Neuronal stem cell (in vitro differentiated cells): Measurements from ENCODE around the gene OR10A2. TPM values are rescaled to one million over a fixed set of nuclear protein-coding genes. Genes with fewer than 3 reads are reported as not detected.

Experiments used
- DNase-seq: peaks from one replicate; pipeline ENCODE4 v3.0.0-alpha.2; 2013; ENCODE audit warnings: low spot score
- H2AFZ ChIP-seq: one replicate; pipeline ENCODE4 v1.6.1; 2013; ENCODE audit warnings: mild to moderate bottlenecking, low read length, inconsistent platforms
- H2AK5ac ChIP-seq: 2 replicates; pipeline ENCODE4 v1.6.1; 2013; ENCODE audit warnings: low read depth, mild to moderate bottlenecking, inconsistent platforms, low read length, moderate library complexity, mixed read lengths
- H2BK120ac ChIP-seq: 2 replicates; pipeline ENCODE4 v1.6.1; 2013; ENCODE audit warnings: low read depth, mild to moderate bottlenecking, inconsistent platforms, low read length, moderate library complexity, mixed read lengths
- H2BK12ac ChIP-seq: one replicate; pipeline ENCODE4 v1.6.1; 2013; ENCODE audit warnings: low read length, inconsistent platforms
- H2BK15ac ChIP-seq: 2 replicates; pipeline ENCODE4 v1.6.1; 2013; ENCODE audit warnings: mild to moderate bottlenecking, low read length, inconsistent platforms, mixed read lengths
- H2BK5ac ChIP-seq: one replicate; pipeline ENCODE4 v1.6.1; 2013; ENCODE audit warnings: inconsistent platforms, mild to moderate bottlenecking, low read length, moderate library complexity
- H3K14ac ChIP-seq: one replicate; pipeline ENCODE4 v1.6.1; 2013; ENCODE audit warnings: low read length, inconsistent platforms
- H3K18ac ChIP-seq: 2 replicates; pipeline ENCODE4 v1.6.1; 2013; ENCODE audit warnings: low read length, inconsistent platforms
- H3K23ac ChIP-seq: 2 replicates; pipeline ENCODE4 v1.6.1; 2013; ENCODE audit warnings: low read depth, mild to moderate bottlenecking, mixed read lengths, low read length, inconsistent platforms; ENCODE audit not compliant: poor library complexity
- H3K27ac ChIP-seq: replicated peaks from 3 replicates; pipeline ENCODE4 v1.5.1; 2013; ENCODE audit warnings: low read length, inconsistent platforms
- H3K27me3 ChIP-seq, 3 experiments: 2 replicates each; pipeline ENCODE4 v1.6.1; 2013; ENCODE audit warnings: low read length in 3 of 3, mild to moderate bottlenecking in 2 of 3, inconsistent platforms in 1 of 3, low read depth in 1 of 3, mixed read lengths in 1 of 3, moderate library complexity in 1 of 3; ENCODE audit not compliant: control insufficient read depth in 3 of 3, insufficient read depth in 3 of 3
- H3K36me3 ChIP-seq, 2 donors: replicated peaks in 1 of 2; 2 replicates each; pipeline ENCODE4 v1.6.1; 2013; ENCODE audit warnings: low read length in 2 of 2; ENCODE audit not compliant: control insufficient read depth in 2 of 2, insufficient read depth in 2 of 2
- H3K4ac ChIP-seq: 2 replicates; pipeline ENCODE4 v1.6.1; 2013; ENCODE audit warnings: inconsistent platforms, mild to moderate bottlenecking, low read length, moderate library complexity
- H3K4me1 ChIP-seq, 2 donors: 1 replicate in 1 of 2; 2 replicates in 1 of 2; pipeline ENCODE4 v1.6.1; 2013; ENCODE audit warnings: low read length in 2 of 2, low read depth in 1 of 2; ENCODE audit not compliant: control insufficient read depth in 2 of 2, insufficient read depth in 1 of 2
- H3K4me2 ChIP-seq: one replicate; pipeline ENCODE4 v1.6.1; 2013; ENCODE audit warnings: mild to moderate bottlenecking, low read length, inconsistent platforms; ENCODE audit not compliant: insufficient read depth, poor library complexity, severe bottlenecking
- H3K4me3 ChIP-seq, 2 donors: 2 replicates each; pipeline ENCODE4 v1.5.1; 2013; ENCODE audit warnings: low read length in 2 of 2, mild to moderate bottlenecking in 2 of 2, inconsistent platforms in 1 of 2, moderate library complexity in 1 of 2
- H3K79me1 ChIP-seq: one replicate; pipeline ENCODE4 v1.6.1; 2013; ENCODE audit warnings: low read depth, mild to moderate bottlenecking, inconsistent platforms, low read length, moderate library complexity
- H3K9ac ChIP-seq: one replicate; pipeline ENCODE4 v1.6.1; 2013; ENCODE audit warnings: mild to moderate bottlenecking, low read depth, low read length, inconsistent platforms; ENCODE audit not compliant: poor library complexity
- H3K9me3 ChIP-seq, 2 donors: replicated peaks in 1 of 2; 2 replicates each; pipeline versions ENCODE3 to v1.6.1; 2013; ENCODE audit warnings: low read length in 2 of 2, mild to moderate bottlenecking in 2 of 2, inconsistent platforms in 1 of 2, low read depth in 1 of 2, mixed read lengths in 1 of 2, moderate library complexity in 1 of 2; ENCODE audit not compliant: control insufficient read depth in 2 of 2, insufficient read depth in 1 of 2
- H4K8ac ChIP-seq: one replicate; pipeline ENCODE4 v1.6.1; 2013; ENCODE audit warnings: low read depth, mild to moderate bottlenecking, inconsistent platforms, low read length, moderate library complexity
- H4K91ac ChIP-seq: one replicate; pipeline ENCODE4 v1.6.1; 2013; ENCODE audit warnings: low read length, low read depth, mild to moderate bottlenecking, inconsistent platforms; ENCODE audit not compliant: poor library complexity
- WGBS, 2 donors: extraction: QIAGEN DNeasy Blood & Tissue Kit; methylation state at CpG; one replicate each; pipeline ENCODE4 v1.1.7; 2013; ENCODE audit warnings: missing lambda C conversion rate in 2 of 2, mixed read lengths in 1 of 2; ENCODE audit not compliant: insufficient read length in 2 of 2, insufficient replicate concordance in 1 of 2; ENCODE audit errors: extremely low coverage in 2 of 2; 5-methylcytosine and 5-hydroxymethylcytosine counted together
- polyA plus RNA-seq, 2 experiments: library from polyadenylated mRNA; stranded (reverse); fragments of 200-250 nt; gene quantifications; one replicate each; pipeline ENCODE4 v1.2.3, GENCODE V29; 2013

The OR10A2 gene, protein sequence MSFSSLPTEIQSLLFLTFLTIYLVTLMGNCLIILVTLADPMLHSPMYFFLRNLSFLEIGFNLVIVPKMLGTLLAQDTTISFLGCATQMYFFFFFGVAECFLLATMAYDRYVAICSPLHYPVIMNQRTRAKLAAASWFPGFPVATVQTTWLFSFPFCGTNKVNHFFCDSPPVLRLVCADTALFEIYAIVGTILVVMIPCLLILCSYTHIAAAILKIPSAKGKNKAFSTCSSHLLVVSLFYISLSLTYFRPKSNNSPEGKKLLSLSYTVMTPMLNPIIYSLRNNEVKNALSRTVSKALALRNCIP
- not detected for polyA plus RNA-seq (2013, experiment 1 of 2)
- not detected for polyA plus RNA-seq (2013, experiment 2 of 2)

DNA sequence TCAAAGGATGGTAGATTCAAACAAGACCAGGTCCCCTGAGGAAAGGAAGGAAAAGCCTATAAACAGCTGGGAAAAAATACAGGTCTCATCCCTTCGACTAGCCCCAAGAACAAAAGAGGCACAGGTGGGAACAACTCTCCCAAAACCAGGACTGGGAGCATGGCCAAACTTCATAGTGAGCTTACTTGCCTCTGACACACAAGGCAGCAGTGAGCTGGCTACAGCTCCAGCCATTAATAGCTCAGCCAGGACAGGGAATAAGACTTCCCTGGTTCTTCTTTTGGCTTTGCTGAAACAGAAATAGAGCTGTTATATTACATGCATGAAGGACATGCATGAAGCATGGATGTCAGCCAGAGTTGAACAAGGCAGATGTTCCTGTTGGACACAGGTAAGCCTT, at the start of gene OR10A2:
Gene OR10A2, plus strand, starts transcription at position 97 of the 400 bp plus-strand sequence. CDS start 6,698 bp downstream, outside the sequence.
- no peak within 1 kb of the TSS for H2BK120ac ChIP-seq
- H3K4ac ChIP-seq, result no peak within 1 kb of the TSS
- H3K4me2 ChIP-seq, result no peak within 1 kb of the TSS
- no peak within 1 kb of the TSS for H2BK12ac ChIP-seq
- no peak within 1 kb of the TSS for H2AFZ ChIP-seq
- H4K91ac ChIP-seq, result no peak within 1 kb of the TSS
- WGBS, 2 donors, result no CpG with 5 or more reads among the region's 1 CpG
- H3K4me3 ChIP-seq, result no peak within 1 kb of the TSS
- no peak within 1 kb of the TSS for H3K9ac ChIP-seq
- H3K27me3 ChIP-seq, result no peaks in the 10 kb centered on the region
- H2AK5ac ChIP-seq, result no peak within 1 kb of the TSS
- no peak within 1 kb of the TSS for H2BK15ac ChIP-seq
- H3K14ac ChIP-seq, result no peak within 1 kb of the TSS
- DNase-seq, result no peak
- no peaks in the 10 kb centered on the region for H3K36me3 ChIP-seq
- no peaks in the 10 kb centered on the region for H3K4me1 ChIP-seq
- H3K18ac ChIP-seq, result no peak within 1 kb of the TSS
- H3K27ac ChIP-seq, result no peak within 1 kb of the TSS
- no peak within 1 kb of the TSS for H2BK5ac ChIP-seq
- H3K79me1 ChIP-seq, result no peaks in the 10 kb centered on the region
- H3K9me3 ChIP-seq, result no peaks in the 10 kb centered on the region
- no peak within 1 kb of the TSS for H3K23ac ChIP-seq
- H4K8ac ChIP-seq, result no peak within 1 kb of the TSS

DNA sequence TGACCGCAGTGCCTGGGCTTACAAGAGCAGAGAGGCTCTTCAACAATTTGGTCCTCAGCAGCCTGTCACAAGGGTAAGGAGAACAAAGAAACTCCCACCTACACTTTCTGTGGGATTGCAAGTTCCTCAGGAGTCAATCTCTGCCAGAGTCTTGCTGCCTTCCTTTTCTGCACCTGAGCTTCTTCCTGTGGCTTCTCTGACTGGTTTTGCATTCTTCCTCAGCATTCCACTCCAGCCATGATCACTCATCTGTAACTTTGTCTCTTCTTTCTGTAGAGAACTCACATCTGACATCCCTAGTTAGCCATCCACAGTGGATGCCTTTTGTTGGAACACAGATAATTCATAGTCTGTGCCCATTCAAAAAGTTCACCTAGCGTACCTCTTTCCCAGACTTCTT, 49.2 kb upstream of the OR10A2 start:
- WGBS, 2 donors, result no CpG with 5 or more reads among the region's 2 CpGs
- no peak overlapping the region for H3K4ac ChIP-seq
- H2BK12ac ChIP-seq, result no peak overlapping the region
- no peak overlapping the region for H2BK5ac ChIP-seq
- H2BK120ac ChIP-seq, result no peak overlapping the region
- H3K9ac ChIP-seq, result no peak overlapping the region
- H3K79me1 ChIP-seq, result no peaks in the 10 kb centered on the region
- H3K23ac ChIP-seq, result no peak overlapping the region
- no peak overlapping the region for H2AK5ac ChIP-seq
- H3K18ac ChIP-seq, result no peak overlapping the region
- H3K4me1 ChIP-seq, result no peaks in the 10 kb centered on the region
- no peak overlapping the region for H3K4me3 ChIP-seq
- DNase-seq, result no peak
- no peak overlapping the region for H3K4me2 ChIP-seq
- peaks cover 2 to 7% of the 10 kb centered on the region in 2 donors for H3K9me3 ChIP-seq
- H3K27ac ChIP-seq, result no peak overlapping the region
- no peak overlapping the region for H2BK15ac ChIP-seq
- no peak overlapping the region for H2AFZ ChIP-seq
- no peak overlapping the region for H3K14ac ChIP-seq
- H4K8ac ChIP-seq, result no peak overlapping the region
- no peaks in the 10 kb centered on the region for H3K36me3 ChIP-seq
- H4K91ac ChIP-seq, result no peak overlapping the region
- H3K27me3 ChIP-seq, result no peaks in the 10 kb centered on the region

DNA sequence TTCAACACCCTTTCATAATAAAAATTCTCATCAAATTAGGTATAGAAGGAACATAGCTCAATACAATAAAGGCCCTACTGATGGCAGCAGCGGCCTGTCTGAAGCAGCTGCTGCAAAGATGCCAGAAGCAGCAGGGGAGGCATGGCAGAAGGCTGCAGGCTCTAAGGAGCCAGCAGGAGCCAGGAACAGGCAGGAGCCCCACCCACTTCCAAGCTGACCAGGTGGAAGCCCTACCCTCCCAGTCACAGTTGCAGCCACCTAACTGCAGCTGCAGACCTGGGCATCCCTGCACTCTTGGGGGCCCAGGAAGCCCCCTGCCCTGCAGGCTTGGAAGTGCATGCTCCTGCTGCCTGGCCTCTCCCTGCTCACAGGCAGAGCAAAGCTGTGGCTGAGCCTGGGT, 45.2 kb upstream of the OR10A2 start:
- Histone ChIP-seq H2BK120ac (no peak overlapping the region), H3K4me2 (no peak overlapping the region), H3K4me1 (no peaks in the 10 kb centered on the region), H3K18ac (peak overlapping the region; percentile 70), H3K4me3 (no peak overlapping the region), H2BK5ac (peak overlapping the region; percentile 6), H2BK12ac (no peak overlapping the region), H2AFZ (no peak overlapping the region), H2BK15ac (no peak overlapping the region), H4K8ac (no peak overlapping the region), H3K4ac (peak overlapping the region; percentile 44), H3K27me3 (no peaks in the 10 kb centered on the region), H3K23ac (no peak overlapping the region), H4K91ac (no peak overlapping the region), H2AK5ac (peak overlapping the region; percentile 83), H3K9me3 (peaks cover 4 to 15% of the 10 kb centered on the region in 2 donors), H3K36me3 (no peaks in the 10 kb centered on the region), H3K79me1 (peaks cover 2% of the 10 kb centered on the region), H3K9ac (no peak overlapping the region), H3K14ac (no peak overlapping the region), H3K27ac (no peak overlapping the region)
- no peak for DNase-seq
- no CpG with 5 or more reads among the region's 1 CpG for WGBS, 2 donors

DNA sequence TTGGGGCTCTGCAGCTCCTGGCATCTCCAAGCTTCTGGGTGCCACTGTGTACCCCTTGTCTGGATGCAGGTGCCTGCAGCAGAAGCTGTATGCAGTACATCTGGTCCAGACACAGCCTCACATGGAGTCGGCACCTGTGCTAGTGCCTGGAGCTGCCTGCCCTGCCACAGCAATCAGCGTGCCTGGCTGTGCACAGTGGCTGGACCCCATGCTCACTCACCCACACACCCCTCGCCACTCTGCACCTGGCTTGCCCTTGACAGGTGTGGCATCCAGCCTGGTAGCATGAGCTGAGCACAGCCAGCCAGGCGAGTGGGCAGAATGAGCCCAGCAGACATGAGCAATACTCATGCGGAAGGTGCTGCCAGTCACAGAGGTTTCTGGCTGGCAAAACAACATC, 43.9 kb upstream of the OR10A2 start:
- Histone ChIP-seq H2BK12ac (peak overlapping the region; percentile 73), H2AFZ (no peak overlapping the region), H3K4me1 (no peaks in the 10 kb centered on the region), H3K4me3 (peak overlapping the region in 1 of 2 donors; percentile 32), H3K4ac (peak overlapping the region; percentile 76), H3K27ac (no peak overlapping the region), H4K91ac (peak overlapping the region; percentile 43), H3K36me3 (no peaks in the 10 kb centered on the region), H4K8ac (no peak overlapping the region), H3K79me1 (peaks cover 2% of the 10 kb centered on the region), H3K27me3 (no peaks in the 10 kb centered on the region), H2AK5ac (peak overlapping the region; percentile 78), H2BK120ac (no peak overlapping the region), H3K9me3 (peaks cover 4 to 10% of the 10 kb centered on the region in 2 donors), H2BK15ac (no peak overlapping the region), H3K9ac (peak overlapping the region; percentile 60), H3K23ac (no peak overlapping the region), H3K18ac (peak overlapping the region; percentile 64), H3K4me2 (no peak overlapping the region), H3K14ac (peak overlapping the region; percentile 71), H2BK5ac (no peak overlapping the region)
- WGBS, 2 donors, result no CpG with 5 or more reads among the region's 5 CpGs
- DNase-seq, result no peak
